Fibroblast of skin of back (primary cell): ENCODE results near the gene STK32C.
"Not testable (repeated sequence)": the region's sequence is repeated elsewhere in the genome, so short reads cannot be mapped to it uniquely, and the experiment has no call there.

ENCODE experiments used
- DNase-seq: peaks from one replicate; pipeline ENCODE4 v3.0.0-alpha.2; 2013

The STK32C gene

DNA sequence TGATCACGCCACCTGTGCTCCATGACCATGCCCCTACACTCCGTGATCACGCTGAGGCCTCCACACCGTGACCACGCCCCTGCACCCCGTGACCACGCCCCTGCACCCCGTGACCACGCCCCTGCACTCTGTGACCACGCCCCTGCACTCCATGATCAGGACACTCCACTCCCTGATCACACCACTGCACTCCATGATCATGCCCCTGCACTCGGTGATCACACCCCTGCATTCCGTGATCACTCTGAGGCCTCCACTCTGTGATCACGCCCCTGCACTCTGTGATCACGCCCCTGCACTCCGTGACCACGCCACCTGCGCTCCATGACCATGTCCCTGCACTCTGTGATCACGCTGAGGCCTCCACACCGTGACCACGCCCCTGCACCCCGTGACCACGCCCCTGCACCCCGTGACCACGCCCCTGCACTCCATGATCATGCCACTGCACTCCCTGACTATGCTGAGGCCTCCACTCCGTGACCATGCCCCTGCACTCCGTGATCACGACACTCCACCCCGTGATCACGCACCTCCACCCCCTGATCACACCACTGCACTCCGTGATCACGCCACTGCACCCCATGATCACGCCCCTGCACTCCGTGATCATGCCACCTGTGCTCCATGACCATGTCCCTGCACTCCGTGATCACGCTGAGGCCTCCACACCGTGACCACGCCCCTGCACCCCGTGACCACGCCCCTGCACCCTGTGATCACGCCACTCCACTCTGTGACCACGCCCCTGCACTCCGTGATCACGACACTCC lies 27.7 kb downstream of the STK32C start:
- no peak for DNase-seq

- no peak for DNase-seq
Measured at GRCh38 chr10:132277311-132277741, 30.4 kb downstream of the STK32C start.

- DNase-seq = no peak
Measured at GRCh38 chr10:132276706-132277105, 31.0 kb downstream of the STK32C start.

DNA sequence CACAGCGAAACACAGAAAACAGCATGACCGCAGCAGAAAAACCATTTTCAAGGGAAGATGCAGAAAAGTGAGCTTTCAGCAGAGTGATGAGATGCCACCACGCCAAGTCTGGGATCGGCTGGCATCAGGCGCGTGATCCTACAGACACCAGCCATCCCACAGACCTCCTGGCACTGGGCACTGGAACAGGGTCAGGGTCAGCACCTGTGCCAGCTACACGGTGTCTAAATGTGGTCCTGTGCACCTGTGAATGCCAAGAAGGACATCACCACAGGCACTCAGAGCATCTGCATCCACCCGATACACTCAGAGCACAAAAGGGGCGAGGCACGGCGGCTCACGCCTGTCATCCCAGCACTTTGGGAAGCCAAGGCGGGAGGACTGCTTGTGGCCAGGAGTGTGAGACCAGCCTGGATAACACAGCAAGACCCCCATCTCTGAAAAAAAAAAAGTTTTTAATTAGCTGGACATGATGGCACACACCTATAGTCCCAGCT lies 31.5 kb downstream of the STK32C start:
- no peak for DNase-seq

- DNase-seq = no peak
Measured at GRCh38 chr10:132275426-132276178, 32.1 kb downstream of the STK32C start.

DNA sequence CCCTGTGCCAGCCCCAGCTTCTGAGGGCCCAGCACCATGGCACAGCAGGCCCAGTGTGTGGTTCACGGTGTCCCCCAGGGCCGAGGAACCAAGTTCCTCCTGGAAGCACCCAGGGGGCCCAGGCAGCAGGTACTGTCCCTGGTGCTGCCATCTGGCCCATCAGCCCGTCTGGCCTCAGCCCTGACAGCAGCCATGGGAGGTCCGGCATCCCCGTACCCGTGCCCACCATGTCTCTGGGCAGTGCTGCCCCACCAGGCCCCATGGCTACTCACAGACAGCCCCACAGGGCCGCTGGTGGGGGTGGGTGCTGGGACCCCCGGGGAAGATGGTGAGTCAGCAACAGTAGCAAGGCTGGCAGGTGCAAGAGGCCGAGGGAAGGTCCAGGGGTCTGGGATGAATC lies 32.8 kb downstream of the STK32C start:
- DNase-seq = no peak

DNA sequence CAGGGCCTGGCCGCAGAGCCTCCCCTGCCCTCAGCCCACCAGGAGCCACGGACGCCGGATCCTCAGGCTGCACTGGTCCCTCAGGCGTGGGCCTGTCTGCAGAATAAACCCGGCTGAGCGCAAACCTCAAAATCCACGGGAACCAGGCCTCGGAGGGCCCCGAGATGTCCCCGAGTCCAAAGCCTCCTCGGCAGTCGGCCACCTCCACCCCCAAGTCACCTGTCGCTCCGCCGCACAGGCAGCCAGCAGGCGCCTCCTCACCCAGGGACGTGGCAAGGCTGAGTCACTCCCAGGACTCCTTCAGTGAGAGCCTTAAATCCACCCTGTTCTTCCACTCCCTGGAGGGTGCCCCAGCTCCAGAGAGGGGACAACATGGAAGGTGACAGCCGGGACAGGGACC lies 33.2 kb downstream of the STK32C start:
- DNase-seq = no peak

DNA sequence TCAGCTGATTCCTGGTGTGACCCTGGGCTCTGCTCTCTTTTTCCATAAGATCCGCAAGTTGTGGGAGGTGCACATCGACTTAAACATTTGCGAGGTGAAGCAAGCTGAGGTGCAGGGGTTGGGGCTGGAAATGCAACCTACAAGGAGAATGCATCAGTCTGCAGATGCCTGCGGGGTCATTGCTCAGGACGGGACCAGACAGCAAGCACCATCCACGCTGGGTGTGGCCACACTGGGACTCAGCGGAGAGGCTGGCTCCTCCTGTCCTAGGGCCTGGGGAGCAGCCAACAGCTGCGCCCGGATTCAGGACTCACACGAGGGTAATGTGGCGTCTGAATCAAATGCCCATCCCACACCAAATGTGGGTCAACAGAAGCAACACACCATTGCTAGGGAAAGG lies 33.8 kb downstream of the STK32C start:
- DNase-seq = no peak

- no peak for DNase-seq
Measured at GRCh38 chr10:132273304-132273944, 34.3 kb downstream of the STK32C start.

DNA sequence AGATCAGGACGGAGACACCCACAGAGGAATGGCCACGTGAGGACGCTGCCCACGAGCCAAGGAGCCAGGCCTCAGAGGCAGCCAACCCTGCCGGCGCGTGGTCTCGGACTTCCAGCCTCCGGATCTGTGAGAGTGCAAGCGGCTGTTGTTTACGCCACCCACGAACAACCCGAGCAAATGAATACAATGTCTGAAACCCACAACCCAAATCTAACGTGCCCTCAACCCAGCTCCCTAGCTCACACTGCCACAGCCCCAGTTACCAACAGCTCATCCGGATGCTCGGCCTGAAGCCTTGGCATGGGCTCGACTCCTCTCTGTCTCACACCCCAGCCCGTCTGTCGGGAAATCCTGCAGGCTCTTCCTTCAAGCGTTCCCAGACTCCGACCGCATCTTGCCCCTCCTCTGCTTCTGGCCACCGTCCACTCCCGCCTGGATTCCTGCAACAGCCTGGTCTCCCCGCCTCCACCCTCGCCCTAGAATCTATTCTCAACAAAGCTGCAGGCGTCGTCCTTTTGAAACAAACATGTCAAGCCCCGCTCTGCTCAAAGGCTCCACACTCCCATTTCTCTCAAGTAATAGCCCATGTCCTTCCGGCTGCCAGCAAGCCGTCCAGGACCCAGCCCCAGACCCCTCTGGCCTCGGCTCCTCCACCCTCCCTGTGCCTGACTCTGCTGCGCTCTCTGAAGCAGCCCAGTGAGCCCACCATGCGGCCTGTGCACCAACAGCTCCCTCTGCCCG lies 35.3 kb downstream of the STK32C start:
- peak; percentile 4 for DNase-seq

DNA sequence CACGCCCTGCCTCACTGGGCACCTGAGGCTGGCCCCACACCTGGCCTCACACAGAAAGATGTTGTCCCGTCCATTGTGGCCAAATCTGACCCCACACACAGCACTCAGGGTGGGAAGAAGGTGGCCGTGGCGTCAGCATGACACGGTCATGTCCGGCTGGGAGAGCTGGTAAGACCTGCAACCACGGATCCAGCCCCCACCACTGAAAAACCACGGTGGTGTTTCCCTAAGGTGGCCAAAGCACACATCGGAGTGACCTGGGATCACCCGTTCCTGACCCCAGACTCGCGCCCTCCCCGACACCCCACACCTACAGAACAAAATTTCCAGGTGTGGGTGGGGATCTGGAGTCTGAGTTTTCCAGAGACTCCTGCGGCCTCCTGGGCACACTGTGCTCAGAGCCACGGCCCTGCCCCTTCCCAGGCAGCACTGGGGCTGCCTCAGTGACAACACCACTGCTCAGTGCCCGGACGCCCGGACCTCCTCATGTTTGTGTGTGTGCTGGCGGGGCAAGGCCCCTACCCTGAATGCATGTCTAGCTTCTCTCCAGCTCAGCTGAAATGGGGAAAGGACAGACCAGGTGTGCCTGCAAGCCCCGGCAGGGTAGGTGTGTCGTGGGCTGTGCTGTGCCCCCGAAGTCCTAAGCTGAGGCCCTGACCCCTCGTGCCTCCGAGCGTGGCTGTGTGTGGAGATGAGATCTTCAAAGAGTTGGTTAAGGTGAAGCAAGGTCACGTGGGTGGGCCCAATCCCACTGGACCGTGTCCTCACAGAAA lies 36.1 kb downstream of the STK32C start:
- no peak for DNase-seq

- DNase-seq = no peak
Measured at GRCh38 chr10:132270721-132271457, 36.9 kb downstream of the STK32C start.

DNA sequence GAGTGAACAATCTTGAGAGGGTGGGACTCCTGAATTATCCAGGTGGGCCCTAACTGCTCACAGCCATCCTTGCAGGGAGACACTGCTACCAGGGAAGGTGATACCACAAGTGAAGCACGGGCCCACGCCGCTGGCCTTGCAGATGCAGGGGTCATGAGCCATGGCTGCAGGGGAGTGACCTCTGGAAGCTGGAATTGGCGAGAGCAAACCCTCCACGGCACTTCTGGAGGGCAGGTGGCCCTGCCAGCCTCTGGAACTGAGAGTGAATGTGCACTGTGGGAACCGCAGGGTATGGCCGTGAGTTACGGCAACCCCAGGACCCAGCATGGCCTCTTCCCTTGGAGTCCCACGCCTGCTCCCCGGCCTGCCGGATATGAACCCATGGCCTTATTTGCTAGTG lies 37.5 kb downstream of the STK32C start:
- no peak for DNase-seq

- DNase-seq = no peak
Measured at GRCh38 chr10:132269266-132270230, 38.2 kb downstream of the STK32C start.

GRCh38 chr10:132267916-132268315 lies 39.8 kb downstream of the STK32C start:
- not testable (repeated sequence) for DNase-seq

- DNase-seq = no peak
Measured at GRCh38 chr10:132266594-132267161, 41.1 kb downstream of the STK32C start.

DNA sequence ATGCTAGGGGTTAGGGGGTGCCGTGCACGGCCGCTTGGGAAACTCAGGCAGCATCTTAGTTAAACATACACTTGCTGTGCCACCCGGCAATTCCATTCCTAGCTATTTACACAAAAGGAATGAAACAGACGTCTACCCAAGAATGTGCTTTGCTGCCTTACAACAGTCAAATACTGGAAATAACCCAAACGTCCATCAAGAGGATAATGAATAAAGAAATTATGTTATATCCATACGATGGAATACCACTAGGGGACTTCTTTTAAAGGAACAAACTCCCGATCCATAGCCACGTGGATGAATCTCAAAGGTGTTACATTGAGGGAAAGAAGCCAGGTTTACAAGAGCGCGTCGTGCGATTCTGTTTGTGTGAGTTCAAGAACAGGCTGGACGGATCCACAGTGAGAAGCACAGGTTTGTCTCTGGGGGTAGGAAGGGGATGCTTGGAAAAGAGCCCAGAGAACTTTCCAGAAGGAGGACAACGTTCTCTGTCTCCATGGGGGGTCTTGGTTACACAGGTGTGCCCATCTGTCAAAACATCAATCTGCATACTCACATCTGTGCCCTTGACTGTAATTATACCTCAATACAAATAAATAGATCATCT lies 41.8 kb downstream of the STK32C start:
- DNase-seq = peak; percentile 18

GRCh38 chr10:132264966-132265889 lies 42.5 kb downstream of the STK32C start:
- DNase-seq = no peak
